Urinary bladder (tissue), 4 donors: ENCODE results near the gene GCH1. TPM values are rescaled to one million over a fixed set of nuclear protein-coding genes. Genes with fewer than 3 reads are reported as not detected.

Experiments
- DNase-seq: peaks from one replicate; pipeline ENCODE4 v3.0.0-alpha.2; 2015; ENCODE audit errors: extremely low spot score
- H3K27ac ChIP-seq: one replicate; pipeline ENCODE4 v1.5.1; 2013; ENCODE audit warnings: low read depth, mild to moderate bottlenecking, moderate library complexity
- H3K36me3 ChIP-seq: one replicate; pipeline ENCODE4 v1.6.1; 2013; ENCODE audit warnings: mild to moderate bottlenecking, moderate library complexity; ENCODE audit not compliant: insufficient read depth
- H3K4me1 ChIP-seq: one replicate; pipeline ENCODE4 v1.6.1; 2013; ENCODE audit warnings: mild to moderate bottlenecking, moderate library complexity; ENCODE audit not compliant: insufficient read depth
- H3K4me3 ChIP-seq: one replicate; pipeline ENCODE4 v1.5.1; 2013; ENCODE audit warnings: low read depth, low read length
- WGBS: extraction: QIAGEN DNeasy Blood & Tissue Kit; methylation state at CpG from one replicate; pipeline ENCODE4 v1.1.7; 2013; 5-methylcytosine and 5-hydroxymethylcytosine counted together
- polyA plus RNA-seq: library from polyadenylated mRNA; stranded (reverse); fragments of 200-250 nt; gene quantifications from one replicate; pipeline ENCODE4 v1.2.3, GENCODE V29; 2013
- total RNA-seq: library from RNA; depleted of rRNA; stranded (reverse); fragments of >200 nt; gene quantifications from one replicate; pipeline ENCODE4 v1.2.3, GENCODE V29; 2014
- donor health status: healthy with polysubstance abuse.
- donor health status: healthy.

The GCH1 gene
- total and polyA plus RNA-seq, 2 donors, result 5.2 to 5.8 TPM

DNA sequence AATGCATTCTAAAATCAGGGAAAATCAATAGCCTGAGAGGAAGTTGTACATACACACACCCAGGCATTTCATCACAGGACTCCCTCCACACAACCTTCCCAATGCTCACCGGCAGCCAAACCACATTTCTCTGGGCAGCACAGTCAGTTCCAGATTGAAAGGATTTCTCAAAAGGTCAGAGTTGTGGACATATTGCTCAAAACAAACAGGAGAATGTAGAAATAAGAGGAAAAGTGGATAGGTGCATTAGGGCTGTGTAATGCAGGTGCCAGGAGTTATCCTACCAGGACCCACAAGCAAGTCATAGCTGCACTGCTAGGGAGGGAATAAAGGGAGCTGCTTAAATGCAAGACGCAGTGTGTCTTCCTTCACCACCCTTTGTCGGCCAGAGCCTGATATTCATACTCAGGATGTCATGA lies 62.9 kb downstream of the GCH1 start:
- no peaks in the 10 kb centered on the region for H3K4me1 ChIP-seq
- 76% methylated on average over 3 of the region's 3 CpGs for WGBS
- DNase-seq, result no peak
- H3K4me3 ChIP-seq, result no peak overlapping the region
- H3K27ac ChIP-seq, result no peak overlapping the region
- no peaks in the 10 kb centered on the region for H3K36me3 ChIP-seq

DNA sequence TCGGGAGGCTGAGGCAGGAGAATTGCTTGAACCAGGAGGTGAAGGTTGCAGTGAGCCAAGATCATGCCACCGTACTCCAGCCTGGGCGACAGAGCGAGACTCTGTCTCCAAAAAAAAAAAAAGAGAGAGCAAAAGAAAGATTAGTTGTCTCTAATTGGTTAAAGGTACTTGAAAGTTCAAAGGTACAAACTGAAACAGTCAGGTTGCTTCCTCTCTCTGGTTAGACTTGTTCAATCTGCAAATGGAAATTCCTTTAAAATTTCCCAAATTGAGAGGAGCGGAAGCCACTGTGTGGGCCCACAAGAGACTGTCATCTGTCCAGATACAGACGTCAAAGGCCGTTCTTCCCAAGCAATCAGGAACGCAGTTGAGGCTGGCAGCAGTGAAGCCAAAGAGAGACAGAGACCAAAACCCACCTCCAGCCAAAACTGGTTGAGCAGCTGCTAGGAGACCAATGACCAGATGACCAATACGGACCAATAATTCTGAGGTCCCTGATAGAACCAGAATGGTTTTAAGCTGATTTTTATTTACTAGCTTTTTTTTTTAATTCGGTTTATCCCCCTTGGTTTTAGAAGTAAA lies 63.6 kb downstream of the GCH1 start:
- H3K4me1 ChIP-seq, result no peaks in the 10 kb centered on the region
- no peak overlapping the region for H3K27ac ChIP-seq
- H3K4me3 ChIP-seq, result no peak overlapping the region
- no peak for DNase-seq
- 94% methylated on average over 10 of the region's 10 CpGs for WGBS
- H3K36me3 ChIP-seq, result no peaks in the 10 kb centered on the region

DNA sequence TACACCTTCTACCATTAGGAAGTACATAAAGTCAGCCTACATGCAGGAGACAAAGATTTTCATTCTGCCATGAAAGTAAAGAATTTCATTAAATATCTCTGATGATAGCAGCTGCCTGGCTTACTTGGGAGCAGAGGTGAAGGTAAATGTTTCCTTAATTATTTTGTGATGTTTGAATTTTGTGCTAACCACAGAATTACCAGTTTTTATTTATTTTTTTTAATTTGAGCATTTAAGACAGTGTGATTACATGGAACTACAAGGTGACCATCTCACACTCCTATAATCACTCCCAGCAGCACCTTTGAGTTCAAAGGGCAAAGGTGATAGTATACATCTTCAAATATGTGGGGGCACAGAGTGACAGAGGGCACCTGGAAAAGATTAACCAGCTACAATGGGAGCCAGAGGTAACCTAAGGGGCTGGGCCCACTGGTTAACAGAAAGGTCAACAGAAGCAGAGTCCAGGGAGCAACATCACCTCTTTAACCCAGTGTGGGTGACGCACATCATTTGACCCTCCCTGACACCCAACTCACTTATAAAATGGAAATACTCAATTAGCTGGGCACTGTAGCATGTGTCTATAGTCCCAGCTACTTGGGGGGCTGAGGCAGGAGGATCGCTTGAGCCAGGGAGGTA lies 65.0 kb downstream of the GCH1 start:
- no peaks in the 10 kb centered on the region for H3K4me1 ChIP-seq
- 90% methylated on average over 2 of the region's 2 CpGs for WGBS
- no peak overlapping the region for H3K4me3 ChIP-seq
- H3K36me3 ChIP-seq, result no peaks in the 10 kb centered on the region
- DNase-seq, result no peak
- no peak overlapping the region for H3K27ac ChIP-seq

DNA sequence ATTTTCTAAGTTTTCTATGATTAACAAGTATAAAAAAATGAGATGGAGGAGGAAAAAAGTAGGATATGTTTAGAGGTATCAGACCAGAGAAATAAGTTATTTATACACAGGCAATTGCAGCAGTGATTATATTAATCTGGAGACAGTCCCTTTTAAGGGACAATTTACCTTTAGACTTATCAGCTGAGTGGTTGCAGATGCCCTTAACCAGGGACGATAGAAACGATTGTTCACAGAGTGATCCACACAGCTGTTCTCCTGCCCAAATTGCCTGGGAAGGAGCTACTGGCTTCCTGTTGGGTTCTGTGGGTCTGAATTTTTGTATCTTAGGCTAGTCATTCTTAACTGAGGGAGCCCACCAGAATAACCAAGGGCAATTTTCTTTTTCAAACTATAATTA lies 66.4 kb downstream of the GCH1 start:
- H3K27ac ChIP-seq, result no peak overlapping the region
- H3K4me1 ChIP-seq, result no peaks in the 10 kb centered on the region
- no peak overlapping the region for H3K4me3 ChIP-seq
- WGBS, result 47% methylated on average over 2 of the region's 2 CpGs
- H3K36me3 ChIP-seq, result no peaks in the 10 kb centered on the region
- DNase-seq, result no peak

DNA sequence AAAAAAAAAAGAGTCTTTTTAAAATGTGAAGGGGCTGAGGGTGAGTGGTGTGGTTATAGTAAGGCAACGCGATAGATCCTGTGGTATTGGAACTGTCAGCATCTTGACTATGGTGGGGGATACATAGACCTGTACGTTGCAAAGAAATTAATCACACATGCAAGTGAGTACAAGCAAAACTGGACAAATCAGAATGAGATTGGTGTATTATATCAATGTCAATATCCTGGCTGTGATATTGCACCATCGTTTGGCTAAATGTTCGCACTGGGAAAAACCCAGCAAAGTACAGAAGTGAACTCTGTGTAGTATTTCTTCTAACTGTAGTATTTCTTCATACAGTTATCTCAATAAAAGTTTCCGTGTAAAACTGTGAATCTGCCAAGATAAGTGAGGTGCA lies 67.9 kb downstream of the GCH1 start:
- Histone ChIP-seq H3K27ac (no peak overlapping the region), H3K4me3 (no peak overlapping the region), H3K4me1 (no peaks in the 10 kb centered on the region), H3K36me3 (no peaks in the 10 kb centered on the region)
- DNase-seq, result no peak
- 84% methylated on average over 6 of the region's 6 CpGs for WGBS

DNA sequence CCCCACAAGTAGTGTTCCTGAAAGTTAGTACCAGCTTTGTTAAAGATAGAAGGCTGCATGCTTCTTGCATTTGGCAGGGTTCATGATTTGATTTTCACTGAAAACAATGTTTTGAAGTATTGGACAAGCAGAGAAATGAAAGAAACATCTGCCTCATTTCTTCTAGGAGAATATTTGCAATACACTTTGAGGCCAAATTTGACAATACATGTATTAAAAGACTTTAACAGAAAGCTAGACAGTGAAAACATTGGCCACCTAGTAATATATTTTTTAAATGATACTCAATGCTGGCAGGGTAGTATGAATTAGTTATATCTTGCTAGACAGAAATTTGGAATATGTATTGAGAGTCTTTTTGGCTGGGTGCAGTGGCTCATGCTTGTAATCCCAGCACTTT lies 68.5 kb downstream of the GCH1 start:
- DNase-seq, result no peak
- Histone ChIP-seq H3K4me1 (no peaks in the 10 kb centered on the region), H3K4me3 (no peak overlapping the region), H3K36me3 (no peaks in the 10 kb centered on the region), H3K27ac (no peak overlapping the region)

DNA sequence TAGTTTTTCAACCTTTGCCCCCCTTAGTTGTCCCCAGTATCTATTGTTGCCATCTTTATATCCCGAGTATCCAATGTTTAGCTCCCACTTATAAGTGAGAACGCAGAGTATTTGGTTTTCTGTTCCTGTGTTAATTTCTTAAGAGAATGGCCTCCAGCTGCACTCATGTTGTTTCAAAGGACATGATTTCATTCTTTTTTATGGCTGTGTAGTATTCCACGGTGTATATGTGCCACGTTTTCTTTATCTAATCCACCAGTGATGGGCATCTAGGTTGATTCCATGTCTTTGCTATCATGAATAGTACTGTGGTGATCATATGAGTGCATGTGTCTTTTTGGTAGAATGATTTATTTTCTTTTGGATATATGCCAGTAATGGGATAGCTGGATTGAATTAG lies 72.0 kb downstream of the GCH1 start:
- 94% methylated on average over 4 of the region's 4 CpGs for WGBS
- H3K27ac ChIP-seq, result no peak overlapping the region
- H3K4me1 ChIP-seq, result no peaks in the 10 kb centered on the region

DNA sequence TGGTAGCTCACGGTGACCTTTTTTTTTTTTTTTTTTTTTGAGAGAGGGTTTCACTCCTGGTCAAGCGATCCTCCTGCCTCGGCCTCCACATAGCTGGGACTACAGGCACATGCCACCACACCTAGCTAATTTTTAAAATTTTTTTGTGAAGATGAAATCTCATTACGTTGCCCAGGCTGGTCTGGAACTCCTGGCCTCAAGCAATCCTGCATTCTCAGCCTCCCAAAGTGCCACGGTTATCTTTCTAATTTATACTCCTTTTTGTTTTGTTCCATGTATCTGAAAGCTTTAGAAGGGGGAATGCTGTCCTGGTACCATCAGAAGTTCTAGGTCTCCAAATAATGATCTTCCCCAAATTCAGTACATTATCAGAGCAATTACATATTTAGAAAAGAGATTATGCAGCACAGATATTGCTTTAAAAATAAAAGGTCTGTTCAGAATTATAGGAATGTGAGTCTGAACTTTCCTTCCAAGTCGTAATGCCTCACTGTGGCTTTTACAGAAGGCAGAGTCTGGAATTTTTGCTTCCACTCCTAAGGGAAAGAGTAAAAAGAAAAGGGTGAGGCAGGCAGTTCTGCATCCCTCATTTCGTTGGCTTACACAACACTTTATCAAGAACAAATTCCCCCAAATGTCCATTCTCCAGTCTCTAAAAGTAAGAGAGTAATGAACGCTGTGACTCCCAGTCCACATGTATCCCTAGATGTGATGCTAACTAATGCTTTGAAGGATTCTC lies 73.0 kb downstream of the GCH1 start:
- WGBS, result 71% methylated on average over 8 of the region's 8 CpGs
- DNase-seq, result no peak
- Histone ChIP-seq H3K36me3 (no peaks in the 10 kb centered on the region), H3K4me3 (no peak overlapping the region), H3K4me1 (no peaks in the 10 kb centered on the region), H3K27ac (no peak overlapping the region)

More for the DNA sequence above, 72.0 kb downstream of the GCH1 start:
- no peaks in the 10 kb centered on the region for H3K36me3 ChIP-seq
- H3K4me3 ChIP-seq, result no peak overlapping the region
- no peak for DNase-seq

DNA sequence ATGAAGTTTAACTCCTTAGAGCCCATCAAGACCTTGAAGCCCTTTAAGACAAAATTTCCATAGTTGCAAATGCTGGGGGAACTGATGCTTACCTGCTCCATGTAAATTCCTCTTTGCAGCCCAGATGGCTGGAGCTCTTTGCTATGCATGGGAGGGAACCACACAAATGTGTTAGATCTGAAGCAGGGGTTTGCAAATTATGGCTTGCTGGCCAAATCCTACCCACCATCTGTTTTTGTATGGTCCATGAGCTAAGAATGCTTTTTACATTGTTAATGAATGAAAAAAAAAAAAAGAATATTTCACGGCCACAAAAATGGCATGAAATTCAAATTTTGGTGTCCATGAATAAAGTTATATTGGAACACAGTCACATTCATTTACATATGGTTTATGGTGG lies 74.6 kb downstream of the GCH1 start:
- Histone ChIP-seq H3K27ac (no peak overlapping the region), H3K36me3 (no peaks in the 10 kb centered on the region), H3K4me1 (no peaks in the 10 kb centered on the region), H3K4me3 (no peak overlapping the region)
- DNase-seq, result no peak
- 96% methylated on average over 1 of the region's 1 CpG for WGBS

DNA sequence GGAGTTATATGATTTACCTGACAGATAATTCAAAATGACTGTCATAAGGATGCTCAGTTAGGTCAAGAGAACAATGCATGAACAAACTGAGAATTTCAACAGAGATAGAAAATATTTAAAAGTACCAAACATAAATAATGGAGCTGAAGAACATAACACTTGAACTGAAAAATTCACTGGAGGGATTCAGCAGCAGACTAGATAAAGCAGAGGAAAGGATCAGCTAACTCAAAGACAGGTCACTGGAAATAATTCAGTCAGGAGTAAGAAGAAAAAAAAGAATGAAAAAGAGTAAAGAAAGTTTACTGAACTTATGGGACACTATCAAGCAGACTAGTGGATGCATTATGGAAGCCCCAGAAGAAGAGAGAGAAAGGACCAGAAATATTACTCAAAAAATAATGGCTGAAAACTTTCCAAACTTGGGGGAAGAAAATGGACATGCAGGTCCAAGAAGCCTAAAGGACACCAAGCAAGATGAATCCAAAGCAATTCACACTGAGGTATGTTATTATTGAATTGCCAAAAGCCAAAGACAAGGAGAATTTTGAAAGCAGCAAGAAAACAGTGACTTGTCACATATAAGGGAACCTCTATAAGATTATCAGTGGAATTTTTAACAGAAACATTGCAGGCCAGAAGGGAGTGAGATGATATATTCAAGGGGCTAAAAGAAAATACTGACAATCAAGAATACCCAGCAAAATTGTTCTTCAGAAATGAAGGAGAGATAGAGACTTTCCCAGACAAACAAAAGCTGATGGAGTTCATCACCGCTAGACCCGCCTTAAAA lies 78.7 kb downstream of the GCH1 start:
- no peak for DNase-seq
- H3K36me3 ChIP-seq, result no peaks in the 10 kb centered on the region
- no peak overlapping the region for H3K4me3 ChIP-seq
- H3K27ac ChIP-seq, result no peak overlapping the region
- 99% methylated on average over 2 of the region's 2 CpGs for WGBS
- H3K4me1 ChIP-seq, result no peaks in the 10 kb centered on the region

DNA sequence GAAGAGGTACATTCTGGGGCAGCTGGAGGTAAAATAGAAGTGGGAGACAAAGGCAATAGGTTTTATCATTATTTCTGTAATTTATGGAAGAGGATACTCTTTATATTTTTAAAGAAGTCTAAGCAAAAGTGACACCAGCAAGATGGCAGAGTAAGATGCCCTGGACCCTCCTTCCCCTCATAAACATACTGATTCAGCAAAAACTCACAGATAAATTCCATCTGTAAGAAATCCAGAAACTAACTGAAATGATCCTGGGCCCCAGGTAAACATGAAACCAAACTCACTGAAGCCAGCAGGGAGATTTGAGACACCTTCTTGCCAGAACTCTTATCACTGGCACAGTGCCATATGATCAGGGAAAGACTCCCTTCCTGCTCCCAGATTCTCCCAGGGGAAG lies 79.9 kb downstream of the GCH1 start:
- DNase-seq, result no peak
- no peaks in the 10 kb centered on the region for H3K36me3 ChIP-seq
- no peak overlapping the region for H3K4me3 ChIP-seq
- H3K4me1 ChIP-seq, result no peaks in the 10 kb centered on the region
- no peak overlapping the region for H3K27ac ChIP-seq

DNA sequence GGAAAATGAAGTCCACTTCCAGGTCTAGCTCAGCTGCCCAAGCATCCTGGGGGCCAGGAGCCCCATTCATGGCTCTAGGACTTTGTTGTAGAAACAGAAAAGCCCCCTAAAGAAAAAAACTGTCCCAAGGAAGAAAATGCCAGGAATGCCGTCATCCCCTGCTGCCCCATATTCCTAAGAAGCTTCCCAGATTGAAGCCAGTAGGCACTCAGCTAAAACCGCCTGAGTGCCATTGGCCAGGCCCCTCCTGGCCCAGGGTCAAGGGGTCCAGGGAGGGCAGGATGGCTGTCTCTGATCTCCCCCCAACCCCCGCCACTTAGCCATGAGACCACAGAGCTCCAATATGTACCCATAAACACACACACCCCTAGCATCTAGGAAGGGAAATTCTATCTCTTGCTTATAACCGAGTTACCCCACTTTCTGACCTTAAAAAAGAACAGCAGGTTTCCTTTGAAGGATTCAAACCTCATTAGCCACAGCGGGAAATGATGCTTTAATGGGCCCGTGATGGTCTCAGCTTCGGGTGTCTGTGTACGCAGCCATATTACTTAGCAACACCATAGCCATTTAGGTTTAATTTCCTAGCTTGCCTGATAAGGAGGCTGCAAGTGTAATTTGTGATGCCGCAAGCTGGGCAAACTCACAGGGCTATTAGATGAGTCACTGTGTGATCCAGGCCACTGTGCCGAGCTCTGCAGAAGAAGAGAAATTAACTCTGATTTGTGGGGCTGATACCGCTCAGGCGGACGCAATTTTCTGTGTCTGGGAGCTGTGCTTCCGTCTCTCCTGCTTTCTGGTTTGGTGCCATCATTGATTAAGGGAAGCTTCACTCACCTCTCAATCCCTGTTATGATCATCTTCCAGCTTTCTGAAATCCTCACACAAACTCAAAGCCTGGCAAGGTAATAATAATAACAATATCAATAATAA lies 84.2 kb downstream of the GCH1 start:
- DNase-seq, result no peak

DNA sequence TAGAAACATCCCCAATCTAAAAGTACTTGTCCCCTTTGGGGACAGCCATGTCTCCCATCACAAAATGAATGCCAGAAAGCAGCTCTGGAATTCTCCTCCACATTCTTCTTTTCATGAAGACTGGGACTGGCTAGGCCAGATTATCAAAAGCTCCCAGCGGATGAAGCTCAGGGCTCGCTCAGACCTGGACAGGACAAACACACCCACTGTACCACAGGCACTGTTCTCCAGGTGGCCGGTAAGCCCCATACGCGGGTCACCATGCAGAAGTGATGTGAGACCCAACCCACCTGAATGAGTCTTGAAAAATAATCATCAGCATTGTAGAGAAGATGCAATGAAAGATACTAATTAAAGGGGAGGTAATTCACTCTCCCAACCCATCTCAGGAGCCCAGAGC lies 85.1 kb downstream of the GCH1 start:
- 96% methylated on average over 5 of the region's 5 CpGs for WGBS
- no peak for DNase-seq
- no peak overlapping the region for H3K27ac ChIP-seq
- no peak overlapping the region for H3K4me3 ChIP-seq
- no peaks in the 10 kb centered on the region for H3K36me3 ChIP-seq
- no peaks in the 10 kb centered on the region for H3K4me1 ChIP-seq

More for the DNA sequence above, 84.2 kb downstream of the GCH1 start:
- no peaks in the 10 kb centered on the region for H3K36me3 ChIP-seq
- H3K4me3 ChIP-seq, result no peak overlapping the region
- 34% methylated on average over 14 of the region's 14 CpGs for WGBS
- no peaks in the 10 kb centered on the region for H3K4me1 ChIP-seq
- H3K27ac ChIP-seq, result no peak overlapping the region
